ENCODE data around the gene CCDC28A. TPM values are rescaled to one million over a fixed set of nuclear protein-coding genes. Genes with fewer than 3 reads are reported as not detected.
A peak's percentile ranks its signal among the peaks of the same experiment; 100 is the strongest.
"Not testable (repeated sequence)": the region's sequence is repeated elsewhere in the genome, so short reads cannot be mapped to it uniquely, and the experiment has no call there.

CCDC28A gene
- total RNA-seq, 1 experiment from 2014 or later, result 12.3 TPM

DNA sequence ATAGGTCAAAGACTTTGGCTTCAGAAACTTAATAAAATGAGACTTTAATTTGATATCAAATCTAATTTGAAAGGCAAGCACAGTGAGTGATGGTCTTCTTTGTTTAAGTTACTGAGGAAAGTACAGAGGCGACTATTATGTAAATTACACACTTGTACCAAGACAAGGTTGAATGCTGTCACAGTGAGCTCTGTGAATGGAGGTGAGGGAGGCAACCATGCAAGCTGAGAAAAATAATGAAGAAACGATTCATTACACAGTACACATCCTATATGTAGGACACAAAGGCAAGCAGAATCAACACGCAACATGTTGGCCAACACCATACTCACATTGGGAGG, 46.8 kb upstream of the CCDC28A start:
- Histone ChIP-seq H3K27me3 (ENCODE audit: insufficient read depth, low read depth) (no peaks in the 10 kb centered on the region), H3K4me2 (peak overlapping the region; percentile 12; the same call in 1 of the 2 replicates), H4K20me1 (ENCODE audit: insufficient read depth) (no peaks in the 10 kb centered on the region), H3F3A (ENCODE audit: insufficient read depth, low read depth) (peaks cover 4% of the 10 kb centered on the region; the same call in 1 of the 2 replicates), H2AFZ (no peak overlapping the region), H3K9me3 (ENCODE audit: insufficient read depth, low read depth) (no peaks in the 10 kb centered on the region), H3K27ac (no peak overlapping the region), H3K36me3 (ENCODE audit: low read depth) (no peaks in the 10 kb centered on the region), H3K4me3 (no peak overlapping the region), H3K9me2 (ENCODE audit: insufficient read depth) (no peaks in the 10 kb centered on the region), H3K4me1 (replicated peaks; ENCODE audit: insufficient read depth) (peaks cover 30% of the 10 kb centered on the region), H3K79me2 (ENCODE audit: low read depth) (no peaks in the 10 kb centered on the region)
- CTCF ChIA-PET, result interaction anchor here (0.5 to 0.6 kb wide), 2 partner anchors 139 to 638 kb away, joined by 3 read pairs; no protein-coding TSS in a partner anchor
- POLR2A ChIA-PET (ENCODE audit: unreplicated experiment), result no interaction called here
- no TSS peak for BruUV-seq (replicated peaks)
- no peak for DNase-seq
- intact Hi-C loops (cut with micrococcal nuclease; ENCODE audit: unreplicated experiment), result no loop called here
- TF ChIP-seq, protein P1, sequence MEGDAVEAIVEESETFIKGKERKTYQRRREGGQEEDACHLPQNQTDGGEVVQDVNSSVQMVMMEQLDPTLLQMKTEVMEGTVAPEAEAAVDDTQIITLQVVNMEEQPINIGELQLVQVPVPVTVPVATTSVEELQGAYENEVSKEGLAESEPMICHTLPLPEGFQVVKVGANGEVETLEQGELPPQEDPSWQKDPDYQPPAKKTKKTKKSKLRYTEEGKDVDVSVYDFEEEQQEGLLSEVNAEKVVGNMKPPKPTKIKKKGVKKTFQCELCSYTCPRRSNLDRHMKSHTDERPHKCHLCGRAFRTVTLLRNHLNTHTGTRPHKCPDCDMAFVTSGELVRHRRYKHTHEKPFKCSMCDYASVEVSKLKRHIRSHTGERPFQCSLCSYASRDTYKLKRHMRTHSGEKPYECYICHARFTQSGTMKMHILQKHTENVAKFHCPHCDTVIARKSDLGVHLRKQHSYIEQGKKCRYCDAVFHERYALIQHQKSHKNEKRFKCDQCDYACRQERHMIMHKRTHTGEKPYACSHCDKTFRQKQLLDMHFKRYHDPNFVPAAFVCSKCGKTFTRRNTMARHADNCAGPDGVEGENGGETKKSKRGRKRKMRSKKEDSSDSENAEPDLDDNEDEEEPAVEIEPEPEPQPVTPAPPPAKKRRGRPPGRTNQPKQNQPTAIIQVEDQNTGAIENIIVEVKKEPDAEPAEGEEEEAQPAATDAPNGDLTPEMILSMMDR (conservative IDR thresholded peaks at IDR 0.05), result no peak
- no peak for TF ChIP-seq EZH2 (IDR thresholded peaks at IDR 0.05; ENCODE audit: low read depth)

DNA sequence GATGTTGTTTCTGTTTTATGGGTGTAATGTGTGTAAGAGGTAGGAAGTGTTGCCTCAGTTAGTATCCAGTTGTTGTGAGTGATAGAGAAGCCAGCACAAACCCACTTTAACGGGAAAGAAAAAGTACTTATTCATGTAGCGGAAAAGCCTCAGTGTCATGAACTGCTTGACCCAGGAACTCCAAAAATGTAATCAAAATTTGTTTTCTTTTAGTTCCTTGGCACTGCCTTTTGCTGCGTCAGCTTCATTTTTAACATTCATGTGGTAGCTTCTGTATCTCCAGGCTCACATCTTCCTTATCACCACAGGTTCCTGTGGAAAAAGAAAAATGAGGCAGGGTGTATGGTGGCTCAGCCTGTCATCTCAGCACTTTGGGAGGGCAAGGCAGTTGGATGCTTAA, 46.4 kb upstream of the CCDC28A start:
- Histone ChIP-seq H3K4me2 (no peak overlapping the region), H3K4me1 (replicated peaks; ENCODE audit: insufficient read depth) (peaks cover 30% of the 10 kb centered on the region), H2AFZ (no peak overlapping the region), H3K4me3 (no peak overlapping the region), H3K79me2 (ENCODE audit: low read depth) (no peaks in the 10 kb centered on the region), H3K9me2 (ENCODE audit: insufficient read depth) (no peaks in the 10 kb centered on the region), H3K36me3 (ENCODE audit: low read depth) (no peaks in the 10 kb centered on the region), H3K27ac (no peak overlapping the region), H3F3A (ENCODE audit: insufficient read depth, low read depth) (peaks cover 4% of the 10 kb centered on the region; the same call in 1 of the 2 replicates), H3K27me3 (ENCODE audit: insufficient read depth, low read depth) (no peaks in the 10 kb centered on the region), H4K20me1 (ENCODE audit: insufficient read depth) (no peaks in the 10 kb centered on the region), H3K9me3 (ENCODE audit: insufficient read depth, low read depth) (no peaks in the 10 kb centered on the region)
- TF ChIP-seq, protein P1 (conservative IDR thresholded peaks at IDR 0.05), result no peak
- TF ChIP-seq EZH2 (IDR thresholded peaks at IDR 0.05; ENCODE audit: low read depth), result no peak
- no peak for DNase-seq
- POLR2A ChIA-PET (ENCODE audit: unreplicated experiment), result no interaction called here
- no TSS peak for BruUV-seq (replicated peaks)
- intact Hi-C loops (cut with micrococcal nuclease; ENCODE audit: unreplicated experiment), result no loop called here
- CTCF ChIA-PET, result interaction anchor here (0.5 to 0.6 kb wide), 2 partner anchors 140 to 637 kb away, joined by 3 read pairs; no protein-coding TSS in a partner anchor

DNA sequence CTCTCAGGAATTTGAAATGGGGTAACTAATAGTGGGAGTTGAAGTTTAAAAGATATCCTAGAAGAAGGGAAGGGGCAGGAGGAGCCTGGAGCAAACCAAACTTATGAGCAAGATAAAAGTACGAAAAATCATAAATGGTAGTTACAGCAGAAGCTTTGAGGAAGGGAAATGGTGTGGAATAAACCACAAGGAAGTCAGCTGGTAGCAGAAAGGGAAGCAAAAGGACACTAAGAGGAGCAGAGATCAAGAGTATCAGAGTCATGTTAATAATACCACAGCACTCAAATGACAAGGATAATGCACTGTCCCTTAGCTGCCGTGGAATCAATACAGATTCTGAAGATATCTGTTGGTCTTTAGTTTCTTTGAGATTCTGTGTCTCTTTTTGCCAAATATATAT, 44.9 kb upstream of the CCDC28A start:
- no TSS peak for BruUV-seq (replicated peaks)
- Histone ChIP-seq H3K4me3 (no peak overlapping the region), H3K9me2 (ENCODE audit: insufficient read depth) (no peaks in the 10 kb centered on the region), H3K4me1 (replicated peaks; ENCODE audit: insufficient read depth) (peaks cover 20% of the 10 kb centered on the region), H3K79me2 (ENCODE audit: low read depth) (no peaks in the 10 kb centered on the region), H3K36me3 (ENCODE audit: low read depth) (no peaks in the 10 kb centered on the region), H3K27me3 (ENCODE audit: insufficient read depth, low read depth) (no peaks in the 10 kb centered on the region), H2AFZ (no peak overlapping the region), H3K9me3 (ENCODE audit: insufficient read depth, low read depth) (no peaks in the 10 kb centered on the region), H4K20me1 (ENCODE audit: insufficient read depth) (no peaks in the 10 kb centered on the region), H3F3A (ENCODE audit: insufficient read depth, low read depth) (0 out of 2 replicates have a peak, but pooled peaks cover 4% of the 10 kb centered on the region), H3K4me2 (no peak overlapping the region), H3K27ac (no peak overlapping the region)
- ChIA-PET POLR2A (ENCODE audit: unreplicated experiment) (no interaction called here), CTCF (no interaction called here)
- intact Hi-C loops (cut with micrococcal nuclease; ENCODE audit: unreplicated experiment), result no loop called here
- TF ChIP-seq EZH2 (IDR thresholded peaks at IDR 0.05; ENCODE audit: low read depth), result no peak
- TF ChIP-seq, protein P1 (conservative IDR thresholded peaks at IDR 0.05), result no peak
- DNase-seq, result no peak

DNA sequence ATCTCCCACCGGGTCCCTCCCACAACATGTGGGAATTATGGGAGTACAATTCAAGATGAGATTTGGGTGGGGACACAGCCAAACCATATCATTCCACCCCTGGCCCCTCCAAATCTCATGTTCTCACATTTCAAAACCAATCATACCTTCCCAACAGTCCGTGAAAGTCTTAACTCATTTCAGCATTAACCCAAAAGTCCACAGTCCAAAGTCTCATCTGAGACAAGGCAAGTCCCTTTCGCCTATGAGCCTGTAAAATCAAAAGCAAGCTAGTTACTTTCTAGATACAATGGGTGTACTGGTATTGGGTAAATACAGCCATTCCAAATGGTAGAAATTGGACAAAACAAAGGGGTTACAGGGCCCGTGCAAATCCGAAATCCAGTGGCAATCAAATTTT, 43.5 kb upstream of the CCDC28A start:
- H3K79me2 ChIP-seq (ENCODE audit: low read depth); H3K36me3 ChIP-seq (ENCODE audit: low read depth); H3K4me3 ChIP-seq; H4K20me1 ChIP-seq (ENCODE audit: insufficient read depth); H3F3A ChIP-seq (ENCODE audit: insufficient read depth, low read depth); H3K9me2 ChIP-seq (ENCODE audit: insufficient read depth); intact Hi-C loops (cut with micrococcal nuclease; ENCODE audit: unreplicated experiment); BruUV-seq (replicated peaks); H3K27ac ChIP-seq; H3K27me3 ChIP-seq (ENCODE audit: insufficient read depth, low read depth); H3K4me2 ChIP-seq; CTCF ChIA-PET; DNase-seq; POLR2A ChIA-PET (ENCODE audit: unreplicated experiment); H3K9me3 ChIP-seq (ENCODE audit: insufficient read depth, low read depth); H2AFZ ChIP-seq: not testable (repeated sequence)
- H3K4me1 ChIP-seq (replicated peaks; ENCODE audit: insufficient read depth), result peaks cover 15% of the 10 kb centered on the region

Data from PC-9 (cell line).